NCI-H2029 treated with DMSO at 0.1 percent for 48 hours (cell line): ENCODE data around the gene AK1.

Source experiments
- DNase-seq: peaks from one replicate; lab custom pipeline; 2025; lab: John Stamatoyannopoulos, UW

The AK1 gene

GRCh38 chr9:127817881-127818434 lies 59.5 kb downstream of the AK1 start:
- no peak for DNase-seq

GRCh38 chr9:127816728-127817127 lies 60.7 kb downstream of the AK1 start:
- DNase-seq = no peak
